HG03442 (cell line): ENCODE data around the gene CYP20A1.
"Not testable (repeated sequence)": the region's sequence is repeated elsewhere in the genome, so short reads cannot be mapped to it uniquely, and the experiment has no call there.

Source experiments
- ATAC-seq: cut with Tn5 transposase; IDR thresholded peaks from one replicate; pipeline ENCODE4 v1.9.1; 2021; ENCODE audit warnings: mild to moderate bottlenecking, moderate library complexity; ENCODE audit not compliant: unreplicated experiment

Gene CYP20A1

DNA sequence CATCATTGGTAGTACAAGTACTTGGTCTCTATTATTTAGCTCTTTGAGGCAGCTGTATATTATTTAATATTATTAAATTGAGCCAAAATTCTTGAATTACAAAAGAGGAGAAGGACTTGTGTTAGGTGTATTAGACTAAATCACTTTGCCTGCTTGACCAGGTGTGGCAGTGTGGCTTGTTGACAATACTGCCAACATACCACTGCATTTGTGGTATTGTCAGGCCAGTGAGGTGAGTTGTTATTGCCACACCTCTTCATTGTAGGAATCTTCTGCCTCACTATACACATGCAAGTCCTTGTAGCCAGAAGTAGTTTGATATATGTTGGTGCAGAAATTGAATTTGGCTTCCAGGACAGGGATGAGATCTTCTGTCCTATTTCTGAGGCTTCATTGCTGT lies 40.5 kb downstream of the CYP20A1 start:
- no peak for ATAC-seq

DNA sequence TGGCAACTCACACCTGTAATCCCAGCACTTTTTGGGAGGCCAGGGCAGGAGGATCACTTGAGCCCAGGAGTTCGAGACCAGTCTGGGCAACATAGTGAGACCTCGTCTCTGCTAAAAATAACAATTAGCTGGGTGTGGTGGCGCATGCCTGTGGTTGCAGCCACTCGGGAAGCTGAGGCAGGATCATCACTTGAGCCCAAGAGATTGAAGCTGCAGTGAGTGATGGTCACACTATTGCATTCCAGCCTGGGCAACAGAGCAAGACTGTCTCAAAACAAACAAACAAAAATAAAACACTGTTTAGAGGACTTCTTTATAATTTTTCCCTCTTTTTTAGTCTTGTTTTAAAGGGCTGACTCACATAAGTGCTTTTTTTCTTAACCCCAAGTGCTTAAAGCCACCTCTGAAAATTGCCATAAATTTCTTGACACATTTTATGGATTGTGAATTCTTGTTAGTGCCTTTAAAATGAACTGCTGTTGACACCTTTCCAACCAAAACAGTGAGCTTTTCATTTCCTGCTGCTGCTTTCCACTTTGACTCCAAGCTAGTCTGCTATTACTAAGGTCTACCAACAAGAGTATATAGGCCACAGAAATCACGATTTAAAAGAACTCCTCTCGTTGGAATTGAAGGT lies 41.7 kb downstream of the CYP20A1 start:
- no peak for ATAC-seq

DNA sequence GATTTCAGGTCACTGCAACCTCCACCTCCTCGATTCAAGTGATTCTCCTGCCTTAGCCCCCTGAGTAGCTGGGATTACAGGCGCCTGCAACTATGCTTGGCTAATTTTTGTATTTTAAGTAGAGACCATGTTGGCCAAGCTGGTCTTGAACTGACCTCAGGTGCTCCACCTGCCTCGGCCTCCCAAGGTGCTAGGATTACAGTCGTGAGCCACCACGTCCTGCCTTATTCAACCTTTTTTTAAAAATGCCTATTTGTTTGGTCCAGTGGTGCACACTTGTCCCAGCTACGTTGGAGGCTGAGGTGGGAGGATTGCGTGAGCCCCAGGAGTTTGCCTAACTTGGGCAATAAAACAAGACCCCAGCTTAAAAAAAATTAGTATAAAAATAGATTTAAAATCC lies 43.3 kb downstream of the CYP20A1 start:
- ATAC-seq = no peak

DNA sequence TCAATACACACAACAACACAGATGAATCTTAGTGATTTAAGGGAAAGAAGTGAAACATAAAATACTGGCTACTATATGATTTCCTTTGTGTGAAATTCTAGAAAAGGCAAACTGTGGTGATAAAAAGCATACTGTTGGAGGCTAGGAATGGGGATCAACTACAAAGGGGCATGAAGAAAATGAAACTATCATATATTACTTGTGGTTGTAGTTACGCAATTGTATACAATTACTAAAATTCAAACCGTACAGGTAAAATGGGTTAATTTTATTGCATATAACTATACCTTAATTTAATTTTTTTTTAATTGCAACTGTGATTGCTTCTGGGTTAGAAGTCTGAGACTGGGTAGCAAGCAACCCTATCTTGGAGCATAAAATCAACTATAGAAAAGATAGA lies 47.7 kb downstream of the CYP20A1 start:
- no peak for ATAC-seq

DNA sequence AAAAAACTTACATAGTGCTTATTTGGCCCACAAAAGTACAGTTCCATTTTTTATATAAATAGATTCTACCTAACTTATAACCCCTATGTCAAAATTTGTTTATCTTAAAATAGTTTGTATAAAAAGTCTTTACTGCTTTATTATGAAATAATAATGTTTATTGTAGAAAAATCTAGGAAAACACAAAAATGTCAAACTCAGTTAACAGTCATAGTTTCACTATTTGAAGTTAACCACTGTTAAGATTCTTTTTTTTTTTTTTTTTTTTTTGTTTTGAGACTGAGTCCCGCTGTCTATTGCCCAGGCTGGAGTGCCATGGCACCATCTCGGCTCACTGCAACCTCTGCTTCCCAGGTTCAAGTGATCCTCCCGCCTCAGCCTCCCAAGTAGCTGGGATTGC lies 62.8 kb downstream of the CYP20A1 start:
- no peak for ATAC-seq

DNA sequence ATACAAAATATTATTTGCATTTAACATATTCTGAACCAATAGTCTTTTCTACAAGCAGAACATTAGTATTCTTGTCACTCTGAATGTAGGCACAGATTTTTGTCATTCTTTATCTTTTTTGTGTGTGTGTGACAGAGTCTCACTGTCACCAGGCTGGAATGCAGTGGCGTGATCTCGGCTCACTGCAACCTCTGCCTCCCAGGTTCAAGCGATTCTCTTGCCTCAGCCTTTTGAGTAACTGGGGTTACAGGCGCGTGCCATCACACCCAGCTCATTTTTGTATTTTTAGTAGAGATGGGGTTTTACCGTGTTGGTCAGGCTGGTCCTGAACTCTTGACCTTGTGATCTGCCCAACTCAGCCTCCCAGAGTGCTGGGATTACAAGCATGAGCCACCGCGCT lies 63.8 kb downstream of the CYP20A1 start:
- not testable (repeated sequence) for ATAC-seq

DNA sequence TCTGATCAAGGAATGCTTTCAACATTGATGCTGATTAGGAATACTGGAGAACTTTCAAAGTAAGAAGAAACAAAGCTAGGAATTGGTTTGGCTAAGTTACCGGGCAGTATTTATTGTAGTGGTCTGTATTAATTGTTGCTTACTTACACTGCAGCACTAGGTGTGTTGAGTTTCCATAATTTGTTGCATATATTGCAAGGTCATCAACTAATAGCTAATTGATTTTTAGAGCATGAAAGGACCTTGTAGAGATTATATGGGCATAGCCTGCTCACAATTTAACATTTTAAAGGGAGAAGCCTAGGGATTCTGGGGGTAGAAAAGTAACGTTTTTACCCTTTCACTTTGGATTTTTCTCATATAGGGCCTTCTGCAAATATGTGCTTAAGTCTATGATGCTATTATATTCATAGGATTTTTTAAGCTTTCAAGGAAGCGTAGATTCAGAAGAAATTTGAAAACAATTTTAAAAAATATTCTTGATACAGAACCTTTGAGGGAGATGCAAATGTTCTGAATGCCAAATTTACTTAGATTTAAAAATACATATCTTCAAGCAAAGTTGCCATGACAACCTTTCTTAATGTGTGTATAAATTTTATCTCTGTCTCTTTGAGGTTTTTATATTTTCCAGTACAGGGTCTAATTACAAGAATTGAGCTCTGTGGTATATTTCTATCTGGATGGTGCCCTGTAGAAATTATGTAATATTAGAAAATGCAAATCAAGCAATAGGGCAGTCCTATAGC lies 72.0 kb downstream of the CYP20A1 start:
- no peak for ATAC-seq

DNA sequence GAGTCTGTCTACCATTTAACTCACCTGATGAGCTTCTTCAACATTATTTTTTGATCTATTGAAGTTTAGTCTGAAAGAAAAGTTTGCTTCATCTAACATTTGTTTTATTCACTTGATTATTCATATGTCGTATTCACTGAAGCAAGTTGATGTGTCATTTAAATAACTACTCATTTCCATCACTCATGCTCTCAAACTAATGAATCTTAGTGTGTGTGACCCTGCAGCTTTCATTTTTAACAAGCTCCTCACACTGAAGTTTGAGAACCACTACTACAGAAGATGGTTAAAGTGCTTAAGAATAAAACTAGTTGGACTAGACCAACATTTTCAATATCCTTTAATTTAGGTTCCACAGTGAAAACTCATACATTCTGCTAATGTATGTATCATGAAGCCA lies 87.5 kb downstream of the CYP20A1 start:
- no peak for ATAC-seq

DNA sequence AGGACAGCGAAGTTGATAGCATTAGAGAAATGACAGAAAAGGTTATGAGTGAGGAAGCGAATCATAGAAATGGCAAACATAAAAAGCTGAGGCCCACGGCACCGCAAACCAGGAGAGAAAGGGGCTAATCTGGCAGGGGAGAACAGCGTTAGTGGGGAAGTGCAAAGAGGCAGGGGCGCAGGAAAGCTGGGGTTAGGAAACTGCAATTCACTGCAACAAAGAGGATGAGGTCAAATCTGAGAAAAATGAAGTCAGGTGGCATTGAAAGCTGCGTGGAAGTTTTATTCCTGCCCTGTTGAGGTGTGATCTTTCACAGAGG lies 88.7 kb downstream of the CYP20A1 start:
- ATAC-seq = no peak

DNA sequence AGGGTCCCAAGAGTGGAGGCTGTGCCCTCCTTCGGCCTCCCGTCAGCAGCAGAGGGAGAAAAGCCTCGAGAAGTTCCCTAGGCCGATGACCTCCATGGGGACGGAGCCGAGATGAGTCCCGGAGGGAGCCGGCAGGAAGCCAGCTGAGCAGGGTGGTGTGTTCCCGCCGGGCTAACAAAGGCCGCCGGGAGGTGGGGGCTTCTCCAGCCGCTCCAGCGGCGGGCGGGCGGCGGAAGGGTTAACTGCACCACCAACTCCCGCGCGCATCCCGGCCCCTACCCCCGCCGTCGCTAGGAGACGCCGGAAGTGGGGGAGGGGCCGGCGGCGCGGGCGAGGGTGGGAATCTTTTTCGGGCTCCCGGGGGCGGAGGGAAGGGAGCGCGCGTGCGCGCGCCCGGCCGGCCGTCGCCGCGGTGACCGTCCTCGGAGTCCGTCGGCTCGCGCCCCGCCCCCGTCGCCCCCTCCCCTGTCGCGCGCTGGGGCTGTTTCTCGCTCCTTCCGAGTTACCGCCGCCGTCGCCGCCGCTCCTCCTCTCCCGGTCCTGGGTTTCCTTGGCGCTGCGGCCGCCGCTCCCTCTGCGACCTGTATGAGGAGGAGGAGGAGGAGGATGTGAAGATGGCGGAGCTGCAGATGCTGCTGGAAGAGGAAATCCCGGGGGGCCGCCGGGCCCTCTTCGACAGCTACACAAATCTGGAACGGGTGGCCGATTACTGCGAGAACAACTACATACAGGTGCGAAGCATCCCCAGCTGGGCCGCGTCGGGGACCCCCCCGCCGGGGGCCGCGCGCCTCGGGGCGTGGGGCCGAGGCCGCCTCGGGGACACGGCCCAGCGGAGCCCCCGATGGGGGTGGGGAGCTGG lies 89.3 kb downstream of the CYP20A1 start, which contains the start of gene ABI2:
Gene ABI2, plus strand, starts transcription at position 494 of the 859 bp plus-strand sequence. Its CDS starts 121 bp downstream, at position 615.
- ATAC-seq = peak; percentile 56

DNA sequence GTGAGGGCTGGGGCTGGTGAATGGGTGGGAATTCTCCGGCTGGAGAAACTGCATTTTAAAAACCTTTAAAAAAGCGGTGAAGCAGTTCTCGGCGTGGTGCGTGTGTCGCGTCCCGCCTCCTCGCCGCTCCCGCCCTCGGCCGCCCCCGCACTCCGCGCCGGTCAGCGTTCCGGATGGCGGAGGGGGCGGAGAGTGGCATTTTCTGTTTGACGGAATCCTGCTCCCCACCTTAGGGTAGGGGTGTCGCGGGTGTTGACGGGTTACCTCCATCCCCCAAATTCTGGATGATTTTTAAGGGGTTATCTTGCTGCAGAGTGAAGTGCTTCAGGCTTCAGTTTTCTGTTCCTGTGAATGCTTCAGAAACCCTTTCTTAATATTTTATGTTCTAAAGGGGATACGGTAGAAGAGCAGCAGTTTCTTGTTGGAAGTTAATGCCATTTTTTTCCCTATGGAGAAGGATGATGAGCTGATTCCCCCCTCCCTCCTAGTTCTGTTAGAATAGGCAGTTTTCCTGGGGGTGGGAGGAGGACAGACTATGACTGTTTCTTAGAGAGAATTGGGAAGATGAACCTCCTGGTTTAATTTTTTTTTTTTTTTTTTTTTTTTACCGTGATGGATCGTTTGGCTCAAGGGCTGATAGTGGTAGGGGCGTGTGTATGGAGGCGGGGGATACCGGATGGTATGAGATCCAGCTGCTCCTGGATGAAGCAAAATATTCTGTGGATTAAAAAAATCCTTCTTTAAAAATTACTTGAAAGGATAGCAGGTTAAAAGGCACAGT lies 90.1 kb downstream of the CYP20A1 start:
- peak; percentile 55 for ATAC-seq

DNA sequence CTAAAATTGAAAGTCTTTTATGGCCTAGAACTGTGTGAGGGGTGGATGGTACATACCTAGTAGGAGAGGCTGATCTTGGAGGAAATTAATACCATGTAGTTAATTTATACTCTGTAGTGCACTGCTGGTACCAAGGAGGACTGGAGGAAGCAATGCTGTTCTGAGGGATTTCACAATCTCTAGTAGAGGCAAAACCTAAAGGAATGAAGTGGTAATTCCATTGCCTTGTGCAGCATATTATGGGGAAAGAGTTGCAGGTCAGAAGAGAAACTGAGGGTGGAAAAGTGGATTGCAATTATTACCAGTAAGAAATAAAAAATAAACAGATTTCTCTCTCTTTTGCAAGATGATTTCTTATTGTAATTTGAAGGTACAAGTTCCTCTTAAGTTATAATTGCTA lies 91.6 kb downstream of the CYP20A1 start:
- no peak for ATAC-seq

DNA sequence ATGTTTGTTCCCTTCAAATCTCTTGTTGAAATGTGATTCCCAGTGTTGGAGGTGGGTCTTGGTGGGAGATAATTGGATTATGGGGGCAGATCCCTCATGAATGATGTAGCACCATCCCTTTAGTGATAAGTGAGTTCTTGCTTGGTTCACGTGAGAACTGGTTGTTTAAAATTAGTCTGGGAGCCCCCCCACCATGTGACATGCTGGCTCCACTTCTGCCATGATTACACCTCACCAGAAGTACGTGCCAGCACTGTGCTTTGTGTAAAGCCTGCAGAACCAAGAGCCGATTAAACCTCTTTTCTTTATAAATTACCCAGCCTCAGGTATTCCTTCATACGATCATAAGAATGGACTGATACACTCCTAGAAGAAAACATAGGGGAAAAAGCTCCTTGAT lies 99.5 kb downstream of the CYP20A1 start:
- no peak for ATAC-seq

DNA sequence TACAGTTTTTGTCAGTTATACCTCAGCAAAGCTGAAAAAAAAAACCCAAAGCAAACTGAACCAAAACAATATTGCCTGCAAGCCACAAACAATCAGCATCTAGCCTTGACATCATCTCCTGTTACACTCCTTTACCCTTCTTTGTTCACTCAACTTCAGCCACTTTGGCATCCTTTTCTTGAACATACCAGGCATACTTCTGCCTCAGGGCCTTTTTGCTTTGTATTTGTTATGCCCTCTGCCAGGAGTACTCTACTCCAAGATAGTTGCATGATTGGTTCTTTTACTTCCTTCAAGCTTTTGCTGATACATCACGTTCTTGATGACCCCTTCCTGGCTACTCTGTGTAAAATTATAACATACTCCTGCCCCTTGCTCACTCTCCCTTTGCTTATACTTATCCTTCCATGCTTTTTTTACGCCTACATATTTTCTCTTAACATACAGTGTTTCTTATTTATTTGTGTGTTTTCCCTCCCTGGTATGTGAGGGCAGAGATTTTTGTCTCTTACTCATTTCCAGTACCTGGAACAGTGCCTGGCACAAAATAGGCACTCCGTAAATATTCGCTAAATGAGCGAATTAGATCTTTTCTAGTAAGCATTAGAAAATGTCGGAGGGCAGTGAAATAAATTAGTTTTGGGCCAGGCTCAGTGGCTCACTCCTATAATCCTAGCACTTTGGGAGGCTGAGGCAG lies 102.1 kb downstream of the CYP20A1 start:
- ATAC-seq = no peak

DNA sequence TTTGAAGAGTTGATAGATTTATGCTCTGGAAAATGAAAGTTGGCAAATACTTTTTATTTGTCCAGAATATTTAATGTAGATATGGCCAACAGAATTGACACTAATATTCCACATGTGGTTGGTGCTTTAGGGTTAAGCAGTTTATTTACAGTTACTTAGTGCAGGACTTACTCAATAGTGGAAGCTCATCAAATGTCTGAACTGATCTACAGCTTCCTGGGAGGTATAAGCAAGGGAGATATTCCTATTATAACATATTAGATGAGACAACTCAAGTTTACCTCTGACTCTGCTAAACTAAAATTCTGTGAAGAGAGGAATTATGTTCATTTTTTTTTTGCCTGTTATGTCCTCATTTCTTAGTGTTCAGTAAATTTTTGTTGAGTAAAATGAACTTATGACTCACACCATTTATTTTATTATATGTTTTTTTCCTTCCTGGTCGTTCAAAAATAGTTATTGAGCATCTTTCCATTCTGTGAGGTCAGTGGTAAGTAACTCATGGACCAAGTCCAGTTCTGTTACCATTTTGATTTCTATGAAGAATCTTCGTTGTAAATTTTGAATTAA lies 103.0 kb downstream of the CYP20A1 start:
- ATAC-seq = no peak

DNA sequence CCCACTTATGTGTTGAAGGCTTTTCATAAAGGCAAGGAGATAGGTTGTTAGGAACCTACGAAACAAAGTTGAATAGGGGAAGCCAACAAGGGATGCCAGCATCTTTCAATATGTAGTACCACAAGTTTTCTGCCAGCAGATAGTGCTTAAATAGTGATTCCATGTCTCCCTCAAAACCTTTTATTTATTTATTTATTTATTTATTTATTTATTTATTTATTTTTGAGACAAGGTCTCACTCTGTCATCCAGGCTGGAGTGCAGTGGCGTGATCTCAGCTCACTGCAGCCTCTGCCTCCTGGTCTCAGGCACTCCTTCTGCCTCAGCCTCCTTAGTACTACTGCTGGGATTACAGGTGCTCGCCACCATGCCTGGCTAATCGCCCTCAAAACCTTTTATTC lies 103.6 kb downstream of the CYP20A1 start:
- not testable (repeated sequence) for ATAC-seq

DNA sequence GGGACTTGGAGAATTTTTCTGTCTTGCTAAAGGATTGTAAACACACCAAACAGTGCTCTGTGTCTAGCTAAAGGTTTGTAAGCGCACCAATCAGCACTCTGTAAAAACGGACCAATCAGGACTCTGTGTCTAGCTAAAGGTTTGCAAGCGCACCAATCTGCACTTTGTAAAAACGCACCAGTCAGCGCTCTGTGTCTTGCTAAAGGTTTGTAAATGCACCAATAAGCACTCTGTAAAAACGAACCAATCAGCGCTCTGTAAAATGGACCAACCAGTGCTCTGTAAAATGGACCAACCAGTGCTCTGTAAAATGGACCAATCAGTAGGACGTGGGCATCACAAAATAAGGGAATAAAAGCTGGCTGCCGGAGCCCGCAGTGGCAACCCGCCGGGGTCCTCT lies 105.8 kb downstream of the CYP20A1 start:
- no peak for ATAC-seq

DNA sequence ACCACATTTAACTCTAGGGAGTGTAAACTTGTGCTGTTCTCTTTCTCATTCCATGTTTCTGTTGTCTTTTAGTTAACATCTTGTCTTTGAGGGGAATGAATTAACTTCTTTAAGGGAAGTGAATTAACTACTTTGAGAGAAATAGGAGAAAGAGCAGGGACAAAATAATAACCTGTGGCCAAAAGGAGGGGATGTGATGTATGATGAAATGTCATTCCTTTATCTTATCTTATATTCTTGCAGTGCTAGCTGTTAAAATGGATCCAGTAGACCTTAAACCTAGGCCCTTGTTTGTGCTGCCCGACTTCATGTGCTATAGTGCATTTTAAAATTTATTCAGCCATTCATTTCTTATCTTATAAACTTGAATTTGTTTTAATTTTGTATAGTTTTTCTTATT lies 107.8 kb downstream of the CYP20A1 start:
- ATAC-seq = no peak

DNA sequence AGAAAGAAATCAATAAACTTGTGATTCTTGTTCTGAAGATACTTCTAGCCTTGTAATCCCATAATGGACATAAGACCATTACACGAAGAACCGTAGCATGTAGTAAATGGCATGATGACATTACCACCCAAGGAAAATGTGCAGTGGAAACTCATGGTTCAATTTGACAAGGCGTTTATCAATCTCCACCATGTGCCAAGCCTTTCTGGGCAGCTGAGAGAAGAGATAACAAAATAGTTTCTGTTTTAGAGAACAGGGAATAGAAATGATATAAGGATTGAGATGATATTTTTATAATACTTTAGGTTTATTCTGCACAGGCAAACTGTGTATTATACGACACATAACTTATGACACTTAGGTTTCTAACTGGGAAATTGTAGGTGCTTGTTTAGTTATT lies 108.6 kb downstream of the CYP20A1 start:
- no peak for ATAC-seq

DNA sequence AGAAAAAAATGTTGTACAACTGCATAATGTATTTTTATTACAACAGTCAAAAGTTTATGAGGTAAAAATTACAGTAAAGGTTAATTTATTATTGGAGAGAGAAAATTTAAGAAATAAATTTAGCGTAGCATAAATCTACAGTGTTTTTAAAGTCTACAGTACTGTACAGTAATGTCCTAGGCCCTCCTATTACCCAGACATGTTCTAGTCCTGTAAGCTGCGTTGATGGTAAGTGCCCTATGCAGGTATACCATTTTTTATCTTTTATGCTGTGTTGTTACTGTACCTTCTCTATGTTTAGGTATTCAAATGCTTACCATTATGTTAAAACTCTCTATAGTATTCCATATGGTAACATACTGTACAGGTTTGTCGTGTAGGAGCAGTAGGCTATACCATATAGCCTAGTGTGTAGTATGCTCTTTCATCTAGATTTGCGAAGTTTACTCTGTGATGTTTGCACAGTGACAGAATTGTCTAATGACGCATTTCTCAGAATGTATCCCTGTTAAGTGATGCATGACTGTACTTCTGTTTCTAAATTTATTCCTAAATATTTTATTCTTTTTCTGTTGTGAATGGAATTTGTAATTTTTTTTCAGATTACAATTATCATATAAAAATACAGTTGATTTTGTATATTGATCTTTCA lies 113.9 kb downstream of the CYP20A1 start:
- no peak for ATAC-seq
